Measurements from ENCODE around the gene PCCA.

The PCCA gene

GRCh38 chr13:100543872-100544602, 455.1 kb downstream of the PCCA start:
- Histone ChIP-seq H3K9ac (ENCODE audit: low read depth, low read length) (no peak overlapping the region), H3K27ac (ENCODE audit: low read length) (no peak overlapping the region), H3K79me2 (ENCODE audit: insufficient read depth, low read length) (no peaks in the 10 kb centered on the region), H3K27me3 (ENCODE audit: insufficient read depth, low read length, poor library complexity) (no peaks in the 10 kb centered on the region), H3K4me2 (ENCODE audit: insufficient read depth, low read length) (no peak overlapping the region), H2AFZ (ENCODE audit: low read depth, low read length) (no peak overlapping the region), H3K4me3 (ENCODE audit: low read depth in 1 of 2, low read length in 2 of 2) (no peak overlapping the region), H3K4me1 (ENCODE audit: insufficient read depth, low read length) (no peaks in the 10 kb centered on the region), H3K36me3 (ENCODE audit: insufficient read depth, low read length) (no peaks in the 10 kb centered on the region), H3K9me3 (ENCODE audit: insufficient read depth, low read length, severe bottlenecking) (no peaks in the 10 kb centered on the region), H4K20me1 (ENCODE audit: insufficient read depth, low read length) (no peaks in the 10 kb centered on the region)
- ATAC-seq (ENCODE audit: insufficient read depth, low read depth) = no peak
- DNase-seq = no peak
- TF ChIP-seq EZH2 (IDR thresholded peaks at IDR 0.05; ENCODE audit: borderline replicate concordance, low read depth, low read length, severe bottlenecking) (no peak), CTCF (IDR thresholded peaks at IDR 0.05; ENCODE audit: borderline replicate concordance, extremely low read depth, low read length, poor library complexity, severe bottlenecking) (no peak)

- H3K27ac ChIP-seq (ENCODE audit: low read length) = no peak overlapping the region
- DNase-seq = no peak
- H3K27me3 ChIP-seq (ENCODE audit: insufficient read depth, low read length, poor library complexity) = no peaks in the 10 kb centered on the region
- no peaks in the 10 kb centered on the region for H3K36me3 ChIP-seq (ENCODE audit: insufficient read depth, low read length)
- H3K9me3 ChIP-seq (ENCODE audit: insufficient read depth, low read length, severe bottlenecking) = no peaks in the 10 kb centered on the region
- H3K4me1 ChIP-seq (ENCODE audit: insufficient read depth, low read length) = no peaks in the 10 kb centered on the region
- no peaks in the 10 kb centered on the region for H3K79me2 ChIP-seq (ENCODE audit: insufficient read depth, low read length)
- H2AFZ ChIP-seq (ENCODE audit: low read depth, low read length) = no peak overlapping the region
- H3K9ac ChIP-seq (ENCODE audit: low read depth, low read length) = no peak overlapping the region
- no peak overlapping the region for H3K4me3 ChIP-seq (ENCODE audit: low read depth in 1 of 2, low read length in 2 of 2)
- TF ChIP-seq CTCF (IDR thresholded peaks at IDR 0.05; ENCODE audit: borderline replicate concordance, extremely low read depth, low read length, poor library complexity, severe bottlenecking) = no peak
- TF ChIP-seq EZH2 (IDR thresholded peaks at IDR 0.05; ENCODE audit: borderline replicate concordance, low read depth, low read length, severe bottlenecking) = no peak
- no peak for ATAC-seq (ENCODE audit: insufficient read depth, low read depth)
- H4K20me1 ChIP-seq (ENCODE audit: insufficient read depth, low read length) = no peaks in the 10 kb centered on the region
- no peak overlapping the region for H3K4me2 ChIP-seq (ENCODE audit: insufficient read depth, low read length)
Measured at GRCh38 chr13:100544866-100545683, 456.2 kb downstream of the PCCA start.

- Histone ChIP-seq H3K9me3 (ENCODE audit: insufficient read depth, low read length, severe bottlenecking) (no peaks in the 10 kb centered on the region), H3K4me1 (ENCODE audit: insufficient read depth, low read length) (no peaks in the 10 kb centered on the region)
Measured at GRCh38 chr13:100545684-100546061, 456.8 kb downstream of the PCCA start.

More at GRCh38 chr13:100545684-100546061, 456.8 kb downstream of the PCCA start:
- Histone ChIP-seq H3K4me3 (ENCODE audit: low read depth in 1 of 2, low read length in 2 of 2) (no peak overlapping the region), H3K9ac (ENCODE audit: low read depth, low read length) (no peak overlapping the region), H3K36me3 (ENCODE audit: insufficient read depth, low read length) (no peaks in the 10 kb centered on the region), H4K20me1 (ENCODE audit: insufficient read depth, low read length) (no peaks in the 10 kb centered on the region), H2AFZ (ENCODE audit: low read depth, low read length) (no peak overlapping the region), H3K27ac (ENCODE audit: low read length) (no peak overlapping the region), H3K4me2 (ENCODE audit: insufficient read depth, low read length) (no peak overlapping the region), H3K27me3 (ENCODE audit: insufficient read depth, low read length, poor library complexity) (no peaks in the 10 kb centered on the region), H3K79me2 (ENCODE audit: insufficient read depth, low read length) (no peaks in the 10 kb centered on the region)
- DNase-seq = no peak
- ATAC-seq (ENCODE audit: insufficient read depth, low read depth) = no peak
- TF ChIP-seq CTCF (IDR thresholded peaks at IDR 0.05; ENCODE audit: borderline replicate concordance, extremely low read depth, low read length, poor library complexity, severe bottlenecking) = no peak
- TF ChIP-seq EZH2 (IDR thresholded peaks at IDR 0.05; ENCODE audit: borderline replicate concordance, low read depth, low read length, severe bottlenecking) = no peak

Measured in DND-41 (cell line).